NCI-H1417 (cell line): Measurements from ENCODE around the gene WBP4.
A peak's percentile ranks its signal among the peaks of the same experiment; 100 is the strongest.

Experiments
- DNase-seq, 3 experiments: peaks; one replicate each; lab custom pipeline; 2025; lab: John Stamatoyannopoulos, UW

Gene WBP4

GRCh38 chr13:41049480-41050440, 11.5 kb upstream of the WBP4 start:
- DNase-seq, result no peak

DNA sequence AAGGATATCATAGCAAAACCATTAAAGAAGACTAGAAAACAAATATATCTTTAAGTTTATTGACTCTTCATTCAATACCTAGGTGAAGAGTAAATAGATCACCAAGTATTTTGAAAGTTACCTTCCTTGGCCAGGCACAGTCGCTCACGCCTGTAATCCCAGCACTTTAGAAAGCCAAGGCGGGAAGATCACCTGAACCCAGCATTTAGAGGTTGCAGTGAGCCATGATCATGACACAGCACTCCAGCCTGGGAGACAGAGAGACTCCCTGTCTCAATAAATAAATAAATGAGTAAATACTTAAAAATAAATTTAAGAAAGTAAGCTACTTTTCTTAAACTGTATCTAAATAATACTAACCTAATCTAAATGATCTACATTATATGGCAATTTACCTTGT, 8.9 kb upstream of the WBP4 start:
- no peak for DNase-seq

DNA sequence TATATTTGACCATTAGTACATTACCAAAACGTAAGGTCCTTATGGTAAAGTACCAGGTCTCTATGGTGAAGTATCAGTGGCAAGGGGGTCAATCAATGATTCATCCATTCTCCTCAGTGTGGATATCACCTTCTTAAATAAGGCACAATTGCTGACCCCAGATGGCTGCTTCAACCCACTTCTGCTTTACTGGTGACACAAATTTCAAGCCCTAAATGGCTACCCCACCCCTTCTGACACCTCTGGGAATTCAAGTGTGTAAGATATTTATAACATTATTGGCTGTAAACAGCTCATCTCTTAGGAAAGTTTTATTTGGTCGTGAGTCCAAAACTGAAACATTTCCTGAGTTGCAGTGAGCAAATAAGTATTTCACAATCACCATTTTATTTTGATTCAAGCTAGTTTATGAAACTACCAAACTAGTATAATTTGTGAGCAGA, 7.9 kb upstream of the WBP4 start:
- no peak for DNase-seq

DNA sequence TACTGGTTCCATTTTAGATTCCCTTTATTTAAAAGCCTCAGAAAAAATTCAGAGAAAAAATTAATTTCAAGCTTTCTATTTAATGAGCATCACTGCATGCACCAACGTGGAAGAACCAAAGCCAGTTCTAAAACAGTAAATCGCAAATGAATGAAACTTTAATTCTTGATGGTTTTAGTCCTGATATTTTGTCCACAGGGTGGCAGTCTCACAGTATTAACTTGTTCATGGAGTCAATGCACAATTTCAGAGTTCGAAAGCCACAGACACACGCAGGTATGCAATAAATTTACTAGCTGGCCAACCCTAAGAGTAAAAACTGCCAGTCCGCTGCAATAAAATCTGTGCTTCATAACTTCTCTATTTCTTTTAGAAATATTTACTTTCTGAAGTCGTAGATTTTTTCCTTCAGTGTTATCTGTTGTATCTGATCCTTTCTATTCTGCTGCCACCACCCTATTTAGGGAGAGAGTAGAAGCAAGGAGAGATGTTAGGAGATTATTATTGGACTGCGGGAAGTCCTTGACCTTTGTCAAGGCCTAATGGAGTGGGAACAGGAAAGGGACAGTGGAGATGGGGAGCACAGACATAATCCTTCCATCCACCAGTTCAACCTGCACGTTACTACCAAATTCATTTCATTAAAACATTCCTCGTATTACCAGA, 7.0 kb upstream of the WBP4 start:
- DNase-seq, result peak; percentile 4 to 56 (median 36)

DNA sequence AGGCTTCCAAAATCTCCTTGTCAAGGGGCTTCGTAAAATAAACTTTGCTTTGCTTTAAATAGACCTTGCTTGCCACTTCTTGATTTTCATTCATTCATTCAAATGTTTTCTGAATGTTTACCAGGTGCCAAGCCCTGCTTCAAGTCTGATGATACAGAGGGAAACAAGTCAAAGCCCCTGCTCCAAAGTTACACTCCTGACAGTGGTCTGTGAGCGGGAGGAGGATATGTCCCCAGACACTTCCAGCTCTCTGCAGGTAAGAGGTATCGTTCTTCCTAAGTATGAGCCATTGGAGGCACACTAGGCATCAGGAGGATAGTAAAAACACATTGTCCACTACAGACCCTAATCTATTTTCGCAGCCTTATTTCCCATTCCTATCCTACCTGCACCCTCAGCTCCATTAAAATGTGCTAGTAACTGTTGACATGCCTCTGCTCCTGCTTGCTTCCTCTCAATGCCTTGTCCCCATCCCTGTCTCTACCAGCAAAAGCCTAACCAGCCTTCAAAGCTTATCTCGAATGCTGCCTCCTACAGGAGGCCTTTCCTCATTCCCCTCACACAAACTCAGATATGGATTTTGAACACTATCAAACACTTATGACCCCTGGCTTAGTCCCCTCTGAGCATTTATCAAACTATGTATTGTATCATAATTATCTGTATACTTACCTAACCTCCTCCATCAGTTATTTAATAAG, 6.2 kb upstream of the WBP4 start:
- DNase-seq, result no peak

- DNase-seq, result no peak
Observed at GRCh38 chr13:41056194-41056593, 5.1 kb upstream of the WBP4 start.

DNA sequence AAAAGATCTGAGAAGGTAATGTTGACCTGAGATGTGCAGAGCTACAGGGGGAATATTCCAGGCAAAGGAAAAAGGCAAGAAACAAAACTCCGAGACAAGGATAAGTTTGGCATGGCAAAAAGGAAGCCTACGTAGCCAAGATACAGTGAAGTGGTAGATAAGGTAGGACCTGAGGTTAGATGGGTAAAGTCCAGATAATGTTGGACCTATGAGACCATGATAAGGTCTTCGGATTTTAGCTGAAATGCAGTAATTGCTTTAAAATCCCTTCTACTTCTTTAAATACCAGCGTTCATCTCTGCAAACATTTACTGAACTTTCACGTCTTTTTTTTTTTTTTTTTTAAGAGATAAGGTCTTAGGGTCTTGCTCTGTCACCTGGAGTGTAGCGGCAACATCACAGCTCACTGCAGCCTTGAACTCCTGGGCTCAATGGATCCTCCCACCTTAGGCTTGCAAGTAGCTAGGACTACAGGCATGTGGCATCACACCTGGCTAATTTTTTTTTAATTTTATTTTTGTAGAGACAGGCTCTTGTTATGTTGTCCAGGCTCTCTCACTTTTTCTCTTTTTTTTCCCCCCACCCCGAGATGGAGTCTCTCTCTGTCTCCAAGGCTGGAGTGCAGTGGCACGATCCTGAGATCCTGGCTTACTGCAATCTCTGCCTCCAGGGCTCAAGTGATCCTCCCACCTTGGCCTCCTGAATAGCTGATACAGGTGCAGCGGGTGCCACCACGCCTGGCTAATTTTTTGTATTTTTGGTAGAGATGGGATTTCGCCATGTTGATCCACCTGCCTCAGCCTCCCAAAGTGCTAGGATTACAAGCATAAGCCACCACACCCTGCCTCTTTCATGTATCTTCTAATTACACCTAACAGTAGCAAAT, 4.2 kb upstream of the WBP4 start:
- no peak for DNase-seq

- DNase-seq, result no peak
Observed at GRCh38 chr13:41058295-41059070, 2.8 kb upstream of the WBP4 start.

DNA sequence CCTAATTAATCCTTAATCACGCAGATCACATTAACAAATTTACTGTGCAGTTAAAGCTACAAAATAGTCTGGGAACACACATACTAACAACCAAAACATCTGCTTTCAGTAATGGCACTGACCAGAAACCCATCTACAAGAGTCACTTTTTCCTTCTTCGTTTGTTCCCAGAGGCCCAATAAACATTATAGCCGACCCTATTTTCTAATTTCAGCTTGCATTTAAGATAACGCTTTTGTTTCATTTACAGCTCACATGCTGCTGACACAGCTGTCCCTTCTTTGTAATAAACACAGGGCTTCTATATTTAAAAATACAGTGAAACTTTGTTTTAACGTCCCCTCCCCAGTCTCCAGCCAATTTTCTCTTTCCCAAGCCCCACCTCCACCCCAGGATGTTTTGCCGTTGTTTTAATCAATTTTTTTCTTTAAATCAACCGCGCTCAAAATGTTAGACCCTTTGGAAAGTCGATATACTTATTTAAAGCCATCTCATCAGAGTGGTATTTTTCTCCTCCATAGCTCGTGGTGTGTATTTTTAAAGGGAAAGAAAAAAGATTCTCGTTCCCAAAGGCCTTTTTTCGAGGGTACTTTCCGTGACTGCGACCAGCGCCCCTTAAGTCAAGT, 1.7 kb upstream of the WBP4 start:
- DNase-seq, result peak in 1 of 3 experiments; percentile 12

DNA sequence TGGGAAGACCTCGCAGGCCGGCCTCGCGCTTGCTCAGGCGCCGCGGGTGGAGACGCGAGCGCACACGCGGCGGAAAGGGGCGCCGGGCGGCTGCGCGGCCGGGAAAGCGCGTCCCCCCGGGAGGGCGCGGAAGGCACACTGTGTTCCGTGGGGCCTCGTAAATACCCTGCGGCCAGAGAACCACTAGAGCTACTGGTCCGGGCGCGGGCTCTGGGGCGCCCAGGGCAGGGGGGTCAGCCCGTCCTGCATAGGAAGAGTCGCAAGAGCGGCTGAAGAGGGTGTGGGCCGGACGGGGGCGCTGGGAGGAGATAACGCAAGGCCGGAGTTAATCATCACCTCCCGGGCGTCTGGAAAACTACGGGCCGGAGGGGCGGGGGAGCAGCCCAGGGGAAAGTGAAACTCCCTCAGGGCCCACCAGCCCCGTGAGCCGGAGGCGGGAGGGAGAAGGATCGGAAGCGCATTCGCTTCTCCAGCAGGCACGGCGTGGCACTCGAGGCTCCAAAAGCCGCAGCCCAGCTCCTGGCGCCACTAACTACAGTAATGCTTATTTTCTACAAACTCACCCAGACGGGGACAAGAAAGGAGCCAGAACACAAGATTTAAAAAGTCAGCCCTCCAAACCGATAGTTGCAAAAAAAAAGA, 1.1 kb upstream of the WBP4 start:
- peak; percentile 79 to 95 (median 87) for DNase-seq

DNA sequence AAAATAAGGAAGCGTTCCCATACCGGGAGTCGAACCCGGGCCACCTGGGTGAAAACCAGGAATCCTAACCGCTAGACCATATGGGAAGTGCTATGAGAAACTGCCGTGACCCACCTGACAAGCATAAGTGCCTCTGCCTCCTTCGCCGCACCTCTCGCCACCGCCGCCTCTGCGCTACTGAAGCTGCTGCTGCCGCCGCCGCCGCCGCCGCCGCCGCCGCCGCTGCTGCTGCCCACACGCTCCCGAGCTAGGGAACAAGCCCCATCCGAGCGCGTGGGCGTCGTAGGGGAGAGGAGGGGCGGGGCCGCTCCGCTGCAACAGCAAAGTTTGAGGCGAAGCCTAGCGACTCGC, 610 bp upstream of the WBP4 start:
- peak; percentile 78 to 95 (median 87) for DNase-seq

GRCh38 chr13:41061914-41062837, 867 bp downstream of the WBP4 start:
- peak in 1 of 3 experiments; percentile 22 for DNase-seq

DNA sequence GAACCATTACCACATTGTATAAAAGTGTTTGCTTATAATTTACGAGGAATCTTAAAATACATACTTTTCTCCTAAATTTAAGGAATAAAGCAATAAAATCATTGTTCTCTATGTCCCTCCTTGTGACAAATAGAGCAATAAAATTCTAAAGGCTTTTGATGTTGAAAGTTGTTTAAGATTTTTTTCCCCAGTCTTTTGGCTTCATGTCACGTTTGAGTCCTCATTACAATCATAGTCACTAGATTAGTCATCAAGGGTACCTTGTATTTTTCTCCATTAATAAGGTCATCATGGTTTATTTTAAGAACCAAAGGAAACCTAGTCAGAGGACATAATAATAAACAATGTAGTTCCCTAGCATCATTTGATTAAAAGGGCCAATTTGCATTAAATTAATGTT, 3.2 kb downstream of the WBP4 start:
- DNase-seq, result no peak

- DNase-seq, result no peak
Observed at GRCh38 chr13:41065078-41065477, 3.8 kb downstream of the WBP4 start.

DNA sequence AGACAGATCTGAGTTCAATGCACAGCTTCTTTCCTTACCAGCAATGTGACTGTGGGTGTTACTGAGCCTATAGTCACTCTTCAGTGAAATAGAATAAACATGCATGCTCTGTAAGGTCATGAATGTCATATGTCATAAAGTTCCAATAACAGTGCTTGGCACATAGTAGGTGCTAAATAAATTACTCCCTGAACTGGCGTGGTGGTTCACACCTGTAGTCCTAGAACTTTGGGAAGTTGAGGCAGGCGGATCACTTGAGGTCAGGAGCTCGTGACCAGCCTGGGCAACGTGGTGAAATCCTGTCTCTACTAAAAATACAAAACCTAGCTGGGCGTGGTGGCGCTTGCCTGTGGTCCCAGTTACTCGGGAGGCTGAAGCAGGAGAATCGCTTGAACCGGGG, 13.2 kb downstream of the WBP4 start:
- no peak for DNase-seq

DNA sequence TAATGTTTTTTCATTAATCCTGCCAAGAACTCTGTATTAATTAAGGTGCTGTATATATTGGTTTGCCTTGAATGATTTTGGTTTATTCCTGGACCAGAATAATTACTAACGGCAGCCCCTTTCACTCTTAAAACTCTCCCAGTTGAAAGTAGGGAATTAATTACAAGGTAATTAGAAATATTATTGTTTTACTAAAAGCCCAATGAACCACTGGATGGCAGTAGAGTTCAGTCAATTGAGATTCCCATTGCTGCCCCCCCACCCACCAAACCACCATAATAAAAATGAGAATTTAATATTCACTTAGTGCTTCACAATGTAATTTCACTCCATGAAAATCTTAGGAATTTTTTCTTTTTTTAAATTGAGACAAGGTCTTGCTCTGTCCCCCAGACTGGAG, 13.7 kb downstream of the WBP4 start:
- DNase-seq, result peak; percentile 1 to 54 (median 15)

DNA sequence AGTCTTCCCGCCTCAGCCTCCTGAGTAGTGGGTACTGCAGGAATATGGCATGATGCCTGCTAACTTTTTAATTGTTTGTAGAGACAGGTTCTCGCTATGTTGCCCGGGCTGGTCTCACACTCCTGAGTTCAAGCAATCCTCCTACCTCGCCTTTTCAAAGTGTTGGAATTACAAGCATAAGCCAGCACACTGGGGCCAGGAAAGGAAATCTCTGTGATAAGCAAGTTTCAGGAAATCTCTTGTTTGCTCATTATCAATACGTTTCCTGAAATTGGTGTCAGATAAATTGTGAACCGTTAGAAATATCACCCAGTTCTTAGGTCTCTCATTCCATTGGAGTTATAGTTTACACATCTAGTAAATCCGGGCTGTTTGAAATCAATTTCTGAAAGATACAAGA, 14.2 kb downstream of the WBP4 start:
- no peak for DNase-seq

GRCh38 chr13:41077475-41077874, 16.2 kb downstream of the WBP4 start:
- DNase-seq, result no peak

GRCh38 chr13:41079725-41080124, 18.4 kb downstream of the WBP4 start:
- DNase-seq, result no peak
